ENCODE data around the gene RPL29. TPM values are rescaled to one million over a fixed set of nuclear protein-coding genes. Genes with fewer than 3 reads are reported as not detected.

The RPL29 gene
- total and polyA plus RNA-seq, 2 of the 13 experiments (the other 11 are each of a cell fraction or from before 2014, with no cell fraction given): 1,348 to 2,263 TPM

- TF ChIP-seq HMGXB4 (CRISPR knock-in tag; IDR thresholded peaks at IDR 0.05; ENCODE audit: borderline replicate concordance in 1 of 2, low read depth in 1 of 2) (peak; percentile 89 to 98), HOXA9 (CRISPR knock-in tag; IDR thresholded peaks at IDR 0.05; ENCODE audit: borderline replicate concordance) (no peak), FOXA3 (CRISPR knock-in tag; IDR thresholded peaks at IDR 0.05) (peak; percentile 67; the same call in 1 of the 2 replicates), PAF1 (CRISPR knock-in tag; IDR thresholded peaks at IDR 0.05) (no peak), ZNF687 (CRISPR knock-in tag; IDR thresholded peaks at IDR 0.05) (no peak; the same call in 1 of the 2 replicates), PAWR (CRISPR knock-in tag; IDR thresholded peaks at IDR 0.05; ENCODE audit: borderline replicate concordance) (no peak), ZFX (CRISPR knock-in tag; IDR thresholded peaks at IDR 0.05; ENCODE audit: low read depth) (peak; percentile 1), PCBP1 (IDR thresholded peaks at IDR 0.05; ENCODE audit: borderline replicate concordance, low read depth, low read length) (no peak), AHDC1 (CRISPR knock-in tag; IDR thresholded peaks at IDR 0.05; ENCODE audit: borderline replicate concordance) (no peak), BRF2 (CRISPR knock-in tag; IDR thresholded peaks at IDR 0.05) (no peak), ZNF556 (CRISPR knock-in tag; IDR thresholded peaks at IDR 0.05; ENCODE audit: borderline replicate concordance) (0 out of 2 replicates have a peak, but pooled peaks have one; percentile 83), MED13 (CRISPR knock-in tag; IDR thresholded peaks at IDR 0.05) (no peak), TFAP4 (IDR thresholded peaks at IDR 0.05; ENCODE audit: borderline replicate concordance, low read depth) (peak; percentile 91)
Measured at GRCh38 chr3:51982352-51982837, 13.3 kb downstream of the RPL29 start (continued).

Data from HepG2 (cell line).